ENCODE data around the gene VOPP1.

- TF ChIP-seq CTCF (IDR thresholded peaks at IDR 0.05), result no peak
- TF ChIP-seq POLR2A (IDR thresholded peaks at IDR 0.05), result no peak
These were observed 63.9 kb downstream of the VOPP1 start for GRCh38 chr7:55508221-55509011.
